Stomach (tissue), 9 donors: ENCODE data around the gene EGFL7. TPM values are rescaled to one million over a fixed set of nuclear protein-coding genes. Genes with fewer than 3 reads are reported as not detected.
"Not testable (repeated sequence)": the region's sequence is repeated elsewhere in the genome, so short reads cannot be mapped to it uniquely, and the experiment has no call there.

Experiments used
- DNase-seq, 2 donors: peaks; one replicate each; pipeline versions ENCODE4 v3.0.0 to v3.0.0-alpha.2; 2013 to 2019
- H3K27ac ChIP-seq, 5 donors: fragments of 200-600 bp in 4 of 5; sonication (generic) in 4 of 5; one replicate each; pipeline ENCODE4 v1.5.1; 2013 to 2019; ENCODE audit warnings: mild to moderate bottlenecking in 1 of 5, moderate library complexity in 1 of 5
- H3K27me3 ChIP-seq, 3 donors: fragments of 200-600 bp; sonication (generic); one replicate each; pipeline ENCODE4 v1.5.1; 2017 to 2019; ENCODE audit warnings: mixed run types in 1 of 3
- H3K36me3 ChIP-seq, 4 donors: fragments of 200-600 bp; sonication (generic); 1 replicate in 3 of 4; 2 replicates in 1 of 4; pipeline ENCODE4 v1.5.1; 2016 to 2019
- H3K4me1 ChIP-seq, 4 donors: fragments of 200-600 bp; sonication (generic); one replicate each; pipeline ENCODE4 v1.5.1; 2016 to 2019
- H3K4me3 ChIP-seq, 4 donors: fragments of 200-600 bp; sonication (generic) in 3 of 4; one replicate each; pipeline ENCODE4 v1.5.1; 2016 to 2019; ENCODE audit warnings: mild to moderate bottlenecking in 1 of 4
- H3K9me3 ChIP-seq, 4 donors: fragments of 200-600 bp; sonication (generic); one replicate each; pipeline ENCODE4 v1.5.1; 2016 to 2019
- CTCF ChIP-seq, 7 experiments: fragments of 450-650 bp in 4 of 7; fragments of 200-600 bp in 3 of 7; sonication (generic) in 3 of 7; IDR thresholded peaks; one replicate each; pipeline ENCODE4 v1.5.1; 2016 to 2019; ENCODE audit warnings: antibody characterized with exemption in 7 of 7, control low read depth in 2 of 7, mild to moderate bottlenecking in 1 of 7
- EP300 ChIP-seq: sonication (generic); formaldehyde crosslinking; IDR thresholded peaks from one replicate; pipeline ENCODE4 v1.6.1; 2017; ENCODE audit warnings: antibody characterized with exemption
- POLR2A ChIP-seq, 4 donors: fragments of 450-650 bp; IDR thresholded peaks; one replicate each; pipeline ENCODE4 v1.6.1; 2016; ENCODE audit warnings: antibody characterized with exemption in 4 of 4, control low read depth in 2 of 4, mild to moderate bottlenecking in 1 of 4, moderate library complexity in 1 of 4
- POLR2AphosphoS5 ChIP-seq, 3 donors: sonication (generic); formaldehyde crosslinking; IDR thresholded peaks; one replicate each; pipeline ENCODE4 v1.6.1; 2016; ENCODE audit warnings: antibody characterized with exemption in 3 of 3
- WGBS, 5 donors: extraction: QIAGEN DNeasy Blood & Tissue Kit in 3 of 5; methylation state at CpG; one replicate each; pipeline versions ENCODE4 v1.1.5 to v1.1.7; 2013 to 2018; 5-methylcytosine and 5-hydroxymethylcytosine counted together
- intact Hi-C: fragments of 100-400 bp; cut with DNase I; formaldehyde crosslinking; loops from one replicate; pipeline ENCODE4 v1.15.1; 2023; ENCODE audit warnings: low total_unique reads
- polyA plus RNA-seq, 3 donors: library from polyadenylated mRNA; stranded (reverse); fragments of 200-250 nt; gene quantifications; one replicate each; pipeline ENCODE4 v1.2.3, GENCODE V29; 2013
- total RNA-seq, 5 donors: library from RNA; depleted of rRNA; stranded (reverse); fragments of >200 nt; gene quantifications; one replicate each; pipeline versions ENCODE4 v1.1.0 to v1.2.3, GENCODE V29; 2014 to 2016
- donor health status: healthy with polysubstance abuse.
- donor health status: Bipolar disorder and iron deficiency.
- donor health status: healthy.

The EGFL7 gene
- total and polyA plus RNA-seq, 8 donors, result 20.9 to 1,085 (median 52.2) TPM

- no peak for DNase-seq
- 57 to 70% (median 66%) methylated on average over 12 of the region's 12 CpGs for WGBS, 5 donors
- intact Hi-C loops, result loop anchor here (2.0 kb wide), 1 partner anchor 144 kb away; no protein-coding TSS in a partner anchor
Measured at GRCh38 chr9:136630662-136630992, 32.1 kb upstream of the EGFL7 start.

DNA sequence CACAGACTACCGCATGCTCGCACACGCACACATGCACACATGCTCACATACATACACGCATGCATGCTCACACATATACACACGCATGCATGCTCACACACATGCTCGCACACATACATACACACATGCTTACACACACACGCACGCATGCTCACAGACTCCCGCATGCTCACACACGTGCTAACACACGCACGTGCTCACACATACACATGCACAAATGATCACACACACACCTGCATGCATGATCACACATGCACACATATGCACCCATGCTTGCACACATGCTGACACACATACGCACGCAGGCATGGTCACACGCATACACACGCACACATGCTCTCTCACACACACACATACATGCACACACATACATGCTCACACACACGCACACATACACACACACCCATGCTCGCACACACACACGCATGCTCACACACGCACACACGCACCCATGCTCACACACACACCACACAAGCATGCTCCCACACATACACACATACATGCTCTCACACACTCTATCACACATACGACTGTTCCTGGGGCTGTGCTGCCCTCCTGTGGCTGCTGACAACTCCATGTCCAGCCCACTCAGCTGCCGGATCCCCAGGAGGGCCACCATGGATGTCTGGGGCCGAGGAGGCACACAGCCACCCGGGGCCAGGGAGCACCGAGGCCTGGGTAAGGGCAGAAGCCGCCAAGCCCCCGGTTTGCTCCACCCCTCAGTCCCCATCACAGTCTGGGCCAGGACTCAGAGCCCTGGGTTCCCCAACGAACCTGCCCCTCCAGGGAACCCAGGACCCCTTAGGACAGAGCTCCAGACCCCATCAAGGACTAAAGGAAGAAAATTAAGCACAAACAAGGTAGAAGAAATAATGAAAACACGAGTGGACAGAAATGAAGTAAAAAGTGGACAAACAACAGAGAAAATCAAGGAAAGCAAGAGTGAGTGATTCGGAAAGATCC lies 31.4 kb upstream of the EGFL7 start:
- no peaks in the 10 kb centered on the region for H3K36me3 ChIP-seq
- H3K4me3 ChIP-seq, result no peak overlapping the region
- no peak overlapping the region for H3K27ac ChIP-seq
- intact Hi-C loops, result loop anchor here (2.0 kb wide), 1 partner anchor 145 kb away; no protein-coding TSS in a partner anchor
- H3K4me1 ChIP-seq, result peaks cover 23 to 53% (median 51%) of the 10 kb centered on the region in 4 donors
- TF ChIP-seq CTCF (IDR thresholded peaks at IDR 0.05), result peak in 6 of 7 experiments; percentile 44 to 99 (median 80)
- peak in 1 of 3 donors; percentile 53 for TF ChIP-seq POLR2AphosphoS5 (IDR thresholded peaks at IDR 0.05)
- peak in 1 of 4 donors; percentile 46 for TF ChIP-seq POLR2A (IDR thresholded peaks at IDR 0.05)
- TF ChIP-seq EP300, result no peak
- DNase-seq, result peak; percentile 81 to 94
- WGBS, 5 donors, result 47 to 57% (median 54%) methylated on average over 31 of the region's 31 CpGs
- H3K9me3 ChIP-seq, result no peaks in the 10 kb centered on the region
- peaks cover 0 to 47% (median 7%) of the 10 kb centered on the region in 3 donors for H3K27me3 ChIP-seq

More at GRCh38 chr9:136630662-136630992, 32.1 kb upstream of the EGFL7 start:
- H3K4me1 ChIP-seq, result peaks cover 30 to 60% (median 58%) of the 10 kb centered on the region in 4 donors
- H3K27ac ChIP-seq, result no peak overlapping the region
- H3K36me3 ChIP-seq, result no peaks in the 10 kb centered on the region
- H3K27me3 ChIP-seq, result peaks cover 0 to 43% (median 7%) of the 10 kb centered on the region in 3 donors
- no peak overlapping the region for H3K4me3 ChIP-seq
- no peaks in the 10 kb centered on the region for H3K9me3 ChIP-seq
- TF ChIP-seq CTCF (IDR thresholded peaks at IDR 0.05) (no peak), POLR2AphosphoS5 (IDR thresholded peaks at IDR 0.05) (no peak), EP300 (no peak), POLR2A (IDR thresholded peaks at IDR 0.05) (no peak)

- Histone ChIP-seq H3K4me1 (peaks cover 17 to 46% (median 43%) of the 10 kb centered on the region in 4 donors), H3K27me3 (peaks cover 0 to 43% (median 7%) of the 10 kb centered on the region in 3 donors)
- H3K27ac ChIP-seq, H3K36me3 ChIP-seq, H3K4me3 ChIP-seq, DNase-seq, intact Hi-C loops, H3K9me3 ChIP-seq: not testable (repeated sequence)
- 48 to 67% (median 54%) methylated on average over 7 to 13 of the region's 13 CpGs for WGBS, 5 donors
Measured at GRCh38 chr9:136632072-136632471, 30.6 kb upstream of the EGFL7 start.

GRCh38 chr9:136632491-136633106 lies 30.1 kb upstream of the EGFL7 start:
- Histone ChIP-seq H3K4me1 (peaks cover 12 to 41% (median 38%) of the 10 kb centered on the region in 4 donors), H3K27me3 (peaks cover 0 to 41% (median 7%) of the 10 kb centered on the region in 3 donors)
- H3K27ac ChIP-seq, H3K4me3 ChIP-seq, intact Hi-C loops, H3K9me3 ChIP-seq, H3K36me3 ChIP-seq: not testable (repeated sequence)
- peak in 1 of 2 donors; percentile 16 for DNase-seq
- 74 to 83% (median 76%) methylated on average over 31 to 36 of the region's 36 CpGs for WGBS, 5 donors

DNA sequence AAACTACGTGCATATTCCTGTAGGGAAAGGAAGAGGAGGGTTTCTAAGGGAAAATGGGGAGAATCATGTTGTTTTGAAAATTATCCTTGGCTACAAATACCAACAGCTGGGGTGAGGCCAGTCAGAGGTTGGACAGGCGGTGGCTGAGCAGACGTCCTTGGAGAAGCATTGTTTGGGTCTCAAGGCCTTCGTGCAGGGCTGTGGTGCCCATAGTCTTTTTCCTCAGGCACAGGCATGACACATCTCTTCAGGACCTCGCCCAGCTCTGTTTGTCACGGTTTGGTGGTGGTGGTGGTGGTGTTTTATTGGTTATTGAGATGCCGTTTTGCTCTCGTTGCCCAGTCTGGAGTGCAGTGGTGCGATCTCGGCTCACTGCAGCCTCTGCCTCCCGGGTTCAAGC lies 27.8 kb upstream of the EGFL7 start:
- no peak for DNase-seq
- WGBS, 5 donors, result 77 to 88% (median 83%) methylated on average over 11 of the region's 11 CpGs
- H3K4me3 ChIP-seq, result no peak overlapping the region
- H3K36me3 ChIP-seq, result no peaks in the 10 kb centered on the region
- no peaks in the 10 kb centered on the region for H3K9me3 ChIP-seq
- TF ChIP-seq POLR2A (IDR thresholded peaks at IDR 0.05) (no peak), CTCF (IDR thresholded peaks at IDR 0.05) (no peak), EP300 (no peak), POLR2AphosphoS5 (IDR thresholded peaks at IDR 0.05) (no peak)
- intact Hi-C loops, result no loop called here
- H3K27me3 ChIP-seq, result peaks cover 0 to 23% (median 0%) of the 10 kb centered on the region in 3 donors
- H3K4me1 ChIP-seq, result peaks cover 8 to 20% (median 17%) of the 10 kb centered on the region in 4 donors
- H3K27ac ChIP-seq, result no peak overlapping the region
